Measurements from ENCODE around the gene HSD11B2.
"Not testable (repeated sequence)": the region's sequence is repeated elsewhere in the genome, so short reads cannot be mapped to it uniquely, and the experiment has no call there.

Gene HSD11B2

GRCh38 chr16:67404740-67405226 lies 26.1 kb upstream of the HSD11B2 start:
- H3K36me3 ChIP-seq: no peaks in the 10 kb centered on the region
- H3K9ac ChIP-seq: no peak overlapping the region
- 0 out of 2 replicates have a peak, but pooled peaks cover 4% of the 10 kb centered on the region for H3K4me1 ChIP-seq
- no peak overlapping the region for H3K4me3 ChIP-seq
- H3K27ac ChIP-seq: no peak overlapping the region
- no peaks in the 10 kb centered on the region for H4K20me1 ChIP-seq
- H3K4me2 ChIP-seq: no peak overlapping the region
- no peaks in the 10 kb centered on the region; the same call in 1 of the 2 replicates for H3K27me3 ChIP-seq
- no peak for TF ChIP-seq Cebpa-rat (IDR thresholded peaks at IDR 0.05)
- H3K9me3 ChIP-seq: no peaks in the 10 kb centered on the region

- H3K4me2 ChIP-seq: no peak overlapping the region
- H4K20me1 ChIP-seq: no peaks in the 10 kb centered on the region
- no peaks in the 10 kb centered on the region; the same call in 1 of the 2 replicates for H3K27me3 ChIP-seq
- no peaks in the 10 kb centered on the region for H3K9me3 ChIP-seq
- H3K36me3 ChIP-seq: no peaks in the 10 kb centered on the region
- TF ChIP-seq Cebpa-rat (IDR thresholded peaks at IDR 0.05): no peak
- H3K4me1 ChIP-seq: no peaks in the 10 kb centered on the region
- no peak overlapping the region for H3K9ac ChIP-seq
- H3K27ac ChIP-seq: no peak overlapping the region
- no peak overlapping the region for H3K4me3 ChIP-seq
These were observed 25.6 kb upstream of the HSD11B2 start for GRCh38 chr16:67405336-67405735.

GRCh38 chr16:67406111-67406971 lies 24.6 kb upstream of the HSD11B2 start:
- Histone ChIP-seq H3K9me3 (no peaks in the 10 kb centered on the region), H3K4me3 (no peak overlapping the region), H3K27ac (no peak overlapping the region), H3K36me3 (no peaks in the 10 kb centered on the region), H3K4me2 (no peak overlapping the region), H4K20me1 (no peaks in the 10 kb centered on the region), H3K27me3 (no peaks in the 10 kb centered on the region; the same call in 1 of the 2 replicates), H3K4me1 (no peaks in the 10 kb centered on the region), H3K9ac (no peak overlapping the region)
- TF ChIP-seq Cebpa-rat (IDR thresholded peaks at IDR 0.05): no peak

- H3K27me3 ChIP-seq: no peaks in the 10 kb centered on the region
- H3K4me2 ChIP-seq: no peak overlapping the region
- no peak overlapping the region for H3K9ac ChIP-seq
- no peaks in the 10 kb centered on the region for H3K4me1 ChIP-seq
- no peak overlapping the region for H3K27ac ChIP-seq
- H3K36me3 ChIP-seq: no peaks in the 10 kb centered on the region
- H3K4me3 ChIP-seq: no peak overlapping the region
- no peak for TF ChIP-seq Cebpa-rat (IDR thresholded peaks at IDR 0.05)
- no peaks in the 10 kb centered on the region for H4K20me1 ChIP-seq
- H3K9me3 ChIP-seq: no peaks in the 10 kb centered on the region
These were observed 23.6 kb upstream of the HSD11B2 start for GRCh38 chr16:67407176-67407787.

- H3K9me3 ChIP-seq: no peaks in the 10 kb centered on the region
- H4K20me1 ChIP-seq: no peaks in the 10 kb centered on the region
- no peak overlapping the region for H3K9ac ChIP-seq
- no peak overlapping the region for H3K4me2 ChIP-seq
- no peaks in the 10 kb centered on the region for H3K27me3 ChIP-seq
- no peaks in the 10 kb centered on the region for H3K4me1 ChIP-seq
- no peak for TF ChIP-seq Cebpa-rat (IDR thresholded peaks at IDR 0.05)
- H3K27ac ChIP-seq: no peak overlapping the region
- H3K4me3 ChIP-seq: no peak overlapping the region
- H3K36me3 ChIP-seq: no peaks in the 10 kb centered on the region
These were observed 23.0 kb upstream of the HSD11B2 start for GRCh38 chr16:67407788-67408452.

GRCh38 chr16:67409631-67410030 lies 21.3 kb upstream of the HSD11B2 start:
- Histone ChIP-seq H4K20me1 (no peaks in the 10 kb centered on the region), H3K27me3 (0 out of 2 replicates have a peak, but pooled peaks cover 2% of the 10 kb centered on the region), H3K36me3 (no peaks in the 10 kb centered on the region), H3K9me3 (no peaks in the 10 kb centered on the region), H3K9ac (no peak overlapping the region), H3K4me2 (no peak overlapping the region), H3K27ac (no peak overlapping the region), H3K4me1 (no peaks in the 10 kb centered on the region), H3K4me3 (no peak overlapping the region)
- no peak for TF ChIP-seq Cebpa-rat (IDR thresholded peaks at IDR 0.05)

- TF ChIP-seq Cebpa-rat (IDR thresholded peaks at IDR 0.05): no peak
- no peak overlapping the region for H3K27ac ChIP-seq
- no peaks in the 10 kb centered on the region for H3K4me1 ChIP-seq
These were observed 19.6 kb upstream of the HSD11B2 start for GRCh38 chr16:67411339-67411738.

GRCh38 chr16:67412294-67412693 lies 18.6 kb upstream of the HSD11B2 start:
- Histone ChIP-seq H4K20me1 (no peaks in the 10 kb centered on the region), H3K4me3 (no peak overlapping the region), H3K4me2 (no peak overlapping the region), H3K27me3 (peaks cover 28% of the 10 kb centered on the region), H3K36me3 (no peaks in the 10 kb centered on the region), H3K4me1 (no peaks in the 10 kb centered on the region), H3K9me3 (no peaks in the 10 kb centered on the region), H3K9ac (no peak overlapping the region), H3K27ac (no peak overlapping the region)
- no peak for TF ChIP-seq Cebpa-rat (IDR thresholded peaks at IDR 0.05)

More at GRCh38 chr16:67411339-67411738, 19.6 kb upstream of the HSD11B2 start:
- Histone ChIP-seq H4K20me1 (no peaks in the 10 kb centered on the region), H3K9me3 (no peaks in the 10 kb centered on the region), H3K9ac (no peak overlapping the region), H3K4me2 (no peak overlapping the region), H3K36me3 (no peaks in the 10 kb centered on the region), H3K4me3 (no peak overlapping the region), H3K27me3 (peaks cover 19% of the 10 kb centered on the region)

GRCh38 chr16:67413978-67414911 lies 16.7 kb upstream of the HSD11B2 start:
- Histone ChIP-seq H3K27me3 (peaks cover 35% of the 10 kb centered on the region), H3K27ac (no peak overlapping the region), H3K9me3 (no peaks in the 10 kb centered on the region), H3K4me2 (no peak overlapping the region), H3K9ac (no peak overlapping the region), H3K36me3 (no peaks in the 10 kb centered on the region), H4K20me1 (no peaks in the 10 kb centered on the region), H3K4me1 (no peaks in the 10 kb centered on the region), H3K4me3 (no peak overlapping the region)
- no peak for TF ChIP-seq Cebpa-rat (IDR thresholded peaks at IDR 0.05)

GRCh38 chr16:67415421-67415820 lies 15.5 kb upstream of the HSD11B2 start:
- H4K20me1 ChIP-seq, H3K4me2 ChIP-seq, H3K36me3 ChIP-seq, H3K4me3 ChIP-seq, H3K9ac ChIP-seq, H3K9me3 ChIP-seq, H3K27ac ChIP-seq, H3K4me1 ChIP-seq: not testable (repeated sequence)
- peaks cover 35% of the 10 kb centered on the region for H3K27me3 ChIP-seq

Measured in BLaER1 (cell line).